Measurements from ENCODE around the gene OR2AG1. TPM values are rescaled to one million over a fixed set of nuclear protein-coding genes. Genes with fewer than 3 reads are reported as not detected.

Gene OR2AG1
- polyA plus RNA-seq, 2 of the 4 experiments (the other 2 are of a cell fraction): not detected

DNA sequence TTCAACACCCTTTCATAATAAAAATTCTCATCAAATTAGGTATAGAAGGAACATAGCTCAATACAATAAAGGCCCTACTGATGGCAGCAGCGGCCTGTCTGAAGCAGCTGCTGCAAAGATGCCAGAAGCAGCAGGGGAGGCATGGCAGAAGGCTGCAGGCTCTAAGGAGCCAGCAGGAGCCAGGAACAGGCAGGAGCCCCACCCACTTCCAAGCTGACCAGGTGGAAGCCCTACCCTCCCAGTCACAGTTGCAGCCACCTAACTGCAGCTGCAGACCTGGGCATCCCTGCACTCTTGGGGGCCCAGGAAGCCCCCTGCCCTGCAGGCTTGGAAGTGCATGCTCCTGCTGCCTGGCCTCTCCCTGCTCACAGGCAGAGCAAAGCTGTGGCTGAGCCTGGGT is 34.9 kb downstream of the OR2AG1 start:
- Histone ChIP-seq H3K4me3 (no peak overlapping the region), H3K4me2 (no peak overlapping the region), H3K27ac (no peak overlapping the region), H3K9me3 (no peaks in the 10 kb centered on the region), H3K4me1 (no peaks in the 10 kb centered on the region)
- 0 out of 6 replicates have a peak, but pooled peaks of 1 of the 2 experiments have one; percentile 43 for ATAC-seq
- 12% methylated on average over 1 of the region's 1 CpG for WGBS (ENCODE audit: missing lambda C conversion rate)
- FAIRE-seq: no peak
- CTCF ChIA-PET: interaction anchor here (0.5 to 0.6 kb wide), 2 partner anchors 8 to 79 kb away, joined by 3 read pairs; no protein-coding TSS in a partner anchor
- POLR2A ChIA-PET: no interaction called here
- no peak for TF ChIP-seq TFCP2L1 (CRISPR knock-in tag; IDR thresholded peaks at IDR 0.05)
- TF ChIP-seq PHF8 (IDR thresholded peaks at IDR 0.05; ENCODE audit: borderline replicate concordance, low read depth): no peak
- TF ChIP-seq RFX5 (IDR thresholded peaks at IDR 0.05): no peak
- no peak for TF ChIP-seq RCOR1 (IDR thresholded peaks at IDR 0.05; ENCODE audit: low read depth, low read length)
- peak in 1 of 2 experiments; percentile 6; a peak in 1 of 5 replicates for TF ChIP-seq RAD21 (conservative IDR thresholded peaks at IDR 0.05 in 1 of 2, IDR thresholded peaks at IDR 0.05 in 1 of 2)
- DNase-seq (ENCODE audit: low read depth in 1 of 2, low spot score in 1 of 2): no peak

DNA sequence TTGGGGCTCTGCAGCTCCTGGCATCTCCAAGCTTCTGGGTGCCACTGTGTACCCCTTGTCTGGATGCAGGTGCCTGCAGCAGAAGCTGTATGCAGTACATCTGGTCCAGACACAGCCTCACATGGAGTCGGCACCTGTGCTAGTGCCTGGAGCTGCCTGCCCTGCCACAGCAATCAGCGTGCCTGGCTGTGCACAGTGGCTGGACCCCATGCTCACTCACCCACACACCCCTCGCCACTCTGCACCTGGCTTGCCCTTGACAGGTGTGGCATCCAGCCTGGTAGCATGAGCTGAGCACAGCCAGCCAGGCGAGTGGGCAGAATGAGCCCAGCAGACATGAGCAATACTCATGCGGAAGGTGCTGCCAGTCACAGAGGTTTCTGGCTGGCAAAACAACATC is 36.1 kb downstream of the OR2AG1 start:
- TF ChIP-seq JUNB (IDR thresholded peaks at IDR 0.05) (no peak), HDAC2 (IDR thresholded peaks at IDR 0.05) (no peak), NFE2L2 (conservative IDR thresholded peaks at IDR 0.05; ENCODE audit: low read length) (no peak), KDM5A (IDR thresholded peaks at IDR 0.05) (no peak), RCOR1 (IDR thresholded peaks at IDR 0.05; ENCODE audit: low read depth, low read length) (no peak)
- TF ChIP-seq, protein P1, sequence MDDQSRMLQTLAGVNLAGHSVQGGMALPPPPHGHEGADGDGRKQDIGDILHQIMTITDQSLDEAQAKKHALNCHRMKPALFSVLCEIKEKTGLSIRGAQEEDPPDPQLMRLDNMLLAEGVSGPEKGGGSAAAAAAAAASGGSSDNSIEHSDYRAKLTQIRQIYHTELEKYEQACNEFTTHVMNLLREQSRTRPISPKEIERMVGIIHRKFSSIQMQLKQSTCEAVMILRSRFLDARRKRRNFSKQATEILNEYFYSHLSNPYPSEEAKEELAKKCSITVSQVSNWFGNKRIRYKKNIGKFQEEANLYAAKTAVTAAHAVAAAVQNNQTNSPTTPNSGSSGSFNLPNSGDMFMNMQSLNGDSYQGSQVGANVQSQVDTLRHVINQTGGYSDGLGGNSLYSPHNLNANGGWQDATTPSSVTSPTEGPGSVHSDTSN (IDR thresholded peaks at IDR 0.05): no peak
- Histone ChIP-seq H3K4me1 (no peaks in the 10 kb centered on the region), H3K9me3 (no peaks in the 10 kb centered on the region), H3K4me3 (no peak overlapping the region), H3K4me2 (no peak overlapping the region), H3K27ac (no peak overlapping the region)
- FAIRE-seq (no peak), ATAC-seq (no peak), DNase-seq (ENCODE audit: low read depth in 1 of 2, low spot score in 1 of 2) (no peak)
- 20% methylated on average over 5 of the region's 5 CpGs for WGBS (ENCODE audit: missing lambda C conversion rate)
- POLR2A ChIA-PET: no interaction called here
- CTCF ChIA-PET: interaction anchor here (0.6 to 1.1 kb wide), 2 partner anchors 105 to 714 kb away, joined by 3 to 4 read pairs; no protein-coding TSS in a partner anchor

DNA sequence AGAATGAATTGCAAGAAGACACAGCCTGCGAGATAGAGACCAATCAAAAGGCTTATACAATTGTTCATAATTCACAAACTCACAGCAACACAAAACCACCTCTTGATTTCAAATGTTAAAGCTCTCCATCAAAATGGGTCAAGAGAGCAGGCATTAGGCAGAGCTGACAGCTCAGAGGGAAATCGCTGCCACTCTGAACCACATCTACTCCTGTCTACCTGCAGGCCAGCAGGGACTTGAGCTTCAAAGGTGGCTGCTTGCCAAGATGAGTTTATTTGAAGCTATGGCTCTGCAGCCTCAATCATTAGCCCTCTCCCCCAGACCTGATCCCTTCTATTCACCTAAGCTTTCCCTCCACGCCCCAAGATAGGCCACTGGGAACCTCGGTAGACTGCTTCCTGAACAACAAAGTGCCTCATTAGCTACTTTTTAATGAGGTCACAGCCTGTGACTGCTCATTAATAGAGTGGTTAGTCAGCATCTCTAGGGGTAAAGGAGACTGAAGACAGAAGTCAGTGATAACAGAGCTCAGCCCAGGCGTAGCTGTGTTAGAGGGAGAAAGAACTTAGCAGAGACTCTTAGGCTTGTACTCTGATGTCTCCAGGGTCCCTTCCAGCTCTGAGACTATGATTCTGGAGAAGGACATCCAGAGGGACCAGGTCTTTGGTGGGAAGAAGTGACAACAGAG is 41.5 kb downstream of the OR2AG1 start:
- Histone ChIP-seq H3K4me3 (no peak overlapping the region), H3K4me2 (no peak overlapping the region), H3K27ac (no peak overlapping the region), H3K4me1 (no peaks in the 10 kb centered on the region), H3K9me3 (no peaks in the 10 kb centered on the region)
- 0% methylated on average over 5 of the region's 5 CpGs for WGBS (ENCODE audit: missing lambda C conversion rate)
- CTCF ChIA-PET: interaction anchor here (0.7 to 3.9 kb wide), 3 partner anchors 12 to 86 kb away, joined by 3 to 23 read pairs (median 3); no protein-coding TSS in a partner anchor
- TF ChIP-seq BHLHE40 (IDR thresholded peaks at IDR 0.05; ENCODE audit: low read depth, low read length) (no peak), POLR2AphosphoS2 (conservative IDR thresholded peaks at IDR 0.05; ENCODE audit: low read length) (no peak), CEBPB (IDR thresholded peaks at IDR 0.05) (no peak)
- POLR2A ChIA-PET: no interaction called here
- FAIRE-seq: no peak
- peak; percentile 23 to 70; a peak in 2 of 6 replicates for ATAC-seq
- DNase-seq (ENCODE audit: low read depth in 1 of 2, low spot score in 1 of 2): no peak

DNA sequence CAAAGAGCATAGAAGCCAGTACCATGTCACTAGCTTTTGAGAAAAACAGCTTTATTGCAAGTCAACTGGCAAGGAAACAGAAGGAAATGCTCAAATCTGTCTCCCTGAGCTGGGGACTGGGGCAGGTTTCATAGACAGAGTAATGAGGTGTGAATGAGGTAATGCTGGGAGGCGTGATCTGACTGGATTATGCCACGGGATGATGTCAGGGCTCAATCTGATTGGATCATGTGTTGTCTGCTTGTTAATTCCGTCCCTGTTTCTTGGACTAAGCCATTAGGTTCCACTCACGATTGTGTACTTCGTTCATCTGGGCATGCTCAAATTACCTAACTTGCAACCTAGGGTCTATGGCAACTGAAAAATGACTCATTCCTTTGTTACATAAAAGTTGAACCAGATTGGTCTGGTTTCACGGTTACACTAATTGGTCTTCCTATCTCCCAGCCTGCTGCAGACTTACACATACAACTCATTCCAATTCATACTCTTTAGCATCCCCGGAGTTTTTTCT is 42.5 kb downstream of the OR2AG1 start:
- ATAC-seq (0 out of 6 replicates have a peak, but pooled peaks of 1 of the 2 experiments have one; percentile 19), FAIRE-seq (no peak), DNase-seq (ENCODE audit: low read depth in 1 of 2, low spot score in 1 of 2) (no peak)
- ChIA-PET POLR2A (no interaction called here), CTCF (interaction anchor here (3.9 kb wide), 1 partner anchor 13 kb away, joined by 23 read pairs; no protein-coding TSS in a partner anchor)
- TF ChIP-seq ZC3H11A (IDR thresholded peaks at IDR 0.05) (no peak), EHF (CRISPR knock-in tag; IDR thresholded peaks at IDR 0.05) (no peak), MAZ (IDR thresholded peaks at IDR 0.05; ENCODE audit: borderline replicate concordance, low read depth, low read length) (no peak), ZFP36 (IDR thresholded peaks at IDR 0.05; ENCODE audit: borderline replicate concordance, partially characterized antibody) (no peak)
- H3K9me3 ChIP-seq: no peaks in the 10 kb centered on the region
- no peaks in the 10 kb centered on the region for H3K4me1 ChIP-seq
- no peak overlapping the region for H3K27ac ChIP-seq
- 8% methylated on average over 7 of the region's 7 CpGs for WGBS (ENCODE audit: missing lambda C conversion rate)
- H3K4me2 ChIP-seq: no peak overlapping the region
- no peak overlapping the region for H3K4me3 ChIP-seq

Measured in A549 (cell line).